ENCODE measurements around the gene AOAH. TPM values are rescaled to one million over a fixed set of nuclear protein-coding genes. Genes with fewer than 3 reads are reported as not detected.

The AOAH gene
- total RNA-seq, result not detected in 2 replicates
- long read RNA-seq, result 0 reads

GRCh38 chr7:36723951-36724664 is at the start of gene AOAH:
AOAH (minus strand) TSS chr7:36724494; CDS start chr7:36724148, 346 bp downstream.
- Mint-ChIP-seq H3K9me3 (ENCODE audit: unreplicated experiment) (peaks cover 4% of the 10 kb centered on the region), H3K4me1 (ENCODE audit: unreplicated experiment) (no peaks in the 10 kb centered on the region), H3K4me3 (ENCODE audit: unreplicated experiment) (no peak within 1 kb of the TSS), H3K36me3 (ENCODE audit: unreplicated experiment) (no peaks in the 10 kb centered on the region), H3K27ac (ENCODE audit: unreplicated experiment) (no peak within 1 kb of the TSS), H3K27me3 (ENCODE audit: unreplicated experiment) (peaks cover 5% of the 10 kb centered on the region)
- TF ChIP-seq CTCF (IDR thresholded peaks at IDR 0.05), result no peak
- no peak for DNase-seq (ENCODE audit: extremely low spot score, unreplicated experiment)

GRCh38 chr7:36766451-36766850 is 42.2 kb upstream of the AOAH start:
- H3K27me3 Mint-ChIP-seq (ENCODE audit: unreplicated experiment), result peaks cover 4% of the 10 kb centered on the region
- H3K9me3 Mint-ChIP-seq (ENCODE audit: unreplicated experiment), result no peaks in the 10 kb centered on the region
- peaks cover 3% of the 10 kb centered on the region for H3K4me1 Mint-ChIP-seq (ENCODE audit: unreplicated experiment)
- H3K27ac Mint-ChIP-seq (ENCODE audit: unreplicated experiment), result no peak overlapping the region
- no peaks in the 10 kb centered on the region for H3K36me3 Mint-ChIP-seq (ENCODE audit: unreplicated experiment)
- TF ChIP-seq CTCF (IDR thresholded peaks at IDR 0.05), result no peak
- no peak for DNase-seq (ENCODE audit: extremely low spot score, unreplicated experiment)
- H3K4me3 Mint-ChIP-seq (ENCODE audit: unreplicated experiment), result no peak overlapping the region

- peaks cover 4% of the 10 kb centered on the region for H3K27me3 Mint-ChIP-seq (ENCODE audit: unreplicated experiment)
- TF ChIP-seq CTCF (IDR thresholded peaks at IDR 0.05), result no peak
- no peak overlapping the region for H3K4me3 Mint-ChIP-seq (ENCODE audit: unreplicated experiment)
- H3K27ac Mint-ChIP-seq (ENCODE audit: unreplicated experiment), result no peak overlapping the region
- DNase-seq (ENCODE audit: extremely low spot score, unreplicated experiment), result no peak
- H3K4me1 Mint-ChIP-seq (ENCODE audit: unreplicated experiment), result peaks cover 3% of the 10 kb centered on the region
- H3K9me3 Mint-ChIP-seq (ENCODE audit: unreplicated experiment), result no peaks in the 10 kb centered on the region
- H3K36me3 Mint-ChIP-seq (ENCODE audit: unreplicated experiment), result no peaks in the 10 kb centered on the region
Observed at GRCh38 chr7:36765605-36766004, 41.3 kb upstream of the AOAH start.

GRCh38 chr7:36764929-36765328 is 40.6 kb upstream of the AOAH start:
- Mint-ChIP-seq H3K36me3 (ENCODE audit: unreplicated experiment) (no peaks in the 10 kb centered on the region), H3K9me3 (ENCODE audit: unreplicated experiment) (no peaks in the 10 kb centered on the region), H3K4me3 (ENCODE audit: unreplicated experiment) (no peak overlapping the region), H3K27ac (ENCODE audit: unreplicated experiment) (no peak overlapping the region), H3K27me3 (ENCODE audit: unreplicated experiment) (peaks cover 4% of the 10 kb centered on the region), H3K4me1 (ENCODE audit: unreplicated experiment) (peaks cover 3% of the 10 kb centered on the region)
- no peak for TF ChIP-seq CTCF (IDR thresholded peaks at IDR 0.05)
- DNase-seq (ENCODE audit: extremely low spot score, unreplicated experiment), result no peak

GRCh38 chr7:36763132-36763816 is 39.0 kb upstream of the AOAH start:
- H3K4me3 Mint-ChIP-seq (ENCODE audit: unreplicated experiment), result no peak overlapping the region
- no peaks in the 10 kb centered on the region for H3K36me3 Mint-ChIP-seq (ENCODE audit: unreplicated experiment)
- H3K27me3 Mint-ChIP-seq (ENCODE audit: unreplicated experiment), result peaks cover 2% of the 10 kb centered on the region
- TF ChIP-seq CTCF (IDR thresholded peaks at IDR 0.05), result no peak
- H3K27ac Mint-ChIP-seq (ENCODE audit: unreplicated experiment), result no peak overlapping the region
- no peaks in the 10 kb centered on the region for H3K9me3 Mint-ChIP-seq (ENCODE audit: unreplicated experiment)
- no peak for DNase-seq (ENCODE audit: extremely low spot score, unreplicated experiment)
- H3K4me1 Mint-ChIP-seq (ENCODE audit: unreplicated experiment), result peaks cover 3% of the 10 kb centered on the region
